HFFc6 (cell line): ENCODE data around the gene PTPRQ. TPM values are rescaled to one million over a fixed set of nuclear protein-coding genes. Genes with fewer than 3 reads are reported as not detected.

ENCODE experiments used
- DNase-seq: peaks from one replicate; pipeline ENCODE4 v3.0.0-alpha.2; 2018
- H3K27ac Mint-ChIP-seq: 2 replicates; pipeline ENCODE4 v1.8.0; 2020; ENCODE audit warnings: mild to moderate bottlenecking, mixed read lengths
- H3K27me3 Mint-ChIP-seq: 2 replicates; pipeline ENCODE4 v1.8.0; 2021; ENCODE audit warnings: mild to moderate bottlenecking, moderate library complexity, mixed read lengths; ENCODE audit not compliant: insufficient read depth
- H3K36me3 Mint-ChIP-seq: 2 replicates; pipeline ENCODE4 v1.8.0; 2021; ENCODE audit warnings: low read depth, mixed read lengths
- H3K4me1 Mint-ChIP-seq: 2 replicates; pipeline ENCODE4 v1.8.0; 2020; ENCODE audit warnings: low read depth, mixed read lengths
- H3K4me3 Mint-ChIP-seq: 2 replicates; pipeline ENCODE4 v1.8.0; 2020; ENCODE audit warnings: mild to moderate bottlenecking, moderate library complexity, mixed read lengths
- H3K9me3 Mint-ChIP-seq: 2 replicates; pipeline ENCODE4 v1.8.0; 2020; ENCODE audit warnings: mild to moderate bottlenecking, mixed read lengths
- total RNA-seq, 6 experiments: library from RNA; stranded (reverse); fragmentation: NEBNext Ultra II Directional; extraction: Animal tissue kit (Norgen Biotek cat#: 25700); gene quantifications; 2 replicates in 1 of 6; 3 replicates in 5 of 6; pipeline ENCODE4 v1.2.3, GENCODE V29; 2021
- TF ChIP-seq, protein P1 (sequence below): fragments of 200-600 bp; sonication (generic); IDR thresholded peaks from 2 replicates; pipeline ENCODE4 v1.5.0; 2021; ENCODE audit warnings: antibody characterized with exemption, mild to moderate bottlenecking

Gene PTPRQ
- total RNA-seq, 6 experiments from 2014 or later, result 2.6 to 4.1 (median 3.5) TPM

GRCh38 chr12:80491166-80491565 lies 47.1 kb downstream of the PTPRQ start:
- H3K27me3 Mint-ChIP-seq, result no peaks in the 10 kb centered on the region
- no peak overlapping the region for H3K27ac Mint-ChIP-seq
- TF ChIP-seq, protein P1, sequence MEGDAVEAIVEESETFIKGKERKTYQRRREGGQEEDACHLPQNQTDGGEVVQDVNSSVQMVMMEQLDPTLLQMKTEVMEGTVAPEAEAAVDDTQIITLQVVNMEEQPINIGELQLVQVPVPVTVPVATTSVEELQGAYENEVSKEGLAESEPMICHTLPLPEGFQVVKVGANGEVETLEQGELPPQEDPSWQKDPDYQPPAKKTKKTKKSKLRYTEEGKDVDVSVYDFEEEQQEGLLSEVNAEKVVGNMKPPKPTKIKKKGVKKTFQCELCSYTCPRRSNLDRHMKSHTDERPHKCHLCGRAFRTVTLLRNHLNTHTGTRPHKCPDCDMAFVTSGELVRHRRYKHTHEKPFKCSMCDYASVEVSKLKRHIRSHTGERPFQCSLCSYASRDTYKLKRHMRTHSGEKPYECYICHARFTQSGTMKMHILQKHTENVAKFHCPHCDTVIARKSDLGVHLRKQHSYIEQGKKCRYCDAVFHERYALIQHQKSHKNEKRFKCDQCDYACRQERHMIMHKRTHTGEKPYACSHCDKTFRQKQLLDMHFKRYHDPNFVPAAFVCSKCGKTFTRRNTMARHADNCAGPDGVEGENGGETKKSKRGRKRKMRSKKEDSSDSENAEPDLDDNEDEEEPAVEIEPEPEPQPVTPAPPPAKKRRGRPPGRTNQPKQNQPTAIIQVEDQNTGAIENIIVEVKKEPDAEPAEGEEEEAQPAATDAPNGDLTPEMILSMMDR, result no peak
- H3K9me3 Mint-ChIP-seq, result no peaks in the 10 kb centered on the region
- no peak for DNase-seq
- H3K4me1 Mint-ChIP-seq, result peaks cover 18% of the 10 kb centered on the region
- no peak overlapping the region for H3K4me3 Mint-ChIP-seq
- H3K36me3 Mint-ChIP-seq, result peaks cover 16% of the 10 kb centered on the region

- no peak for DNase-seq
- Mint-ChIP-seq H3K4me3 (no peak overlapping the region), H3K4me1 (peaks cover 18% of the 10 kb centered on the region)
Measured at GRCh38 chr12:80493466-80493865, 49.4 kb downstream of the PTPRQ start.

DNA sequence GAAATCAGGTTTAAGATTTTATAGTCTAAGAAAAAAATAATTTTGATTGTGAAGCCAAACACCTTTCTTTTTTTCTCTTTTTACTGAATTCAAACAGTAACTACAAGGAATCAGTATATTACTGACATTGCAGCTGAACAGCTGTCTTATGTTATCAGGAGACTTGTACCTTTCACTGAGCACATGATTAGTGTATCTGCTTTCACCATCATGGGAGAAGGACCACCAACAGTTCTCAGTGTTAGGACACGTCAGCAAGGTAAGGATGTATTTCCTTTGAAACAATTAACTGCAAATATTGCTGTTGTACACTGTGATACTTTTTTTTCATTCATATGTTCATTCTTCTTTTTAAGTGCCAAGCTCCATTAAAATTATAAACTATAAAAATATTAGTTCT lies 50.8 kb downstream of the PTPRQ start:
- DNase-seq, result no peak
- no peaks in the 10 kb centered on the region for H3K9me3 Mint-ChIP-seq
- H3K36me3 Mint-ChIP-seq, result peaks cover 8% of the 10 kb centered on the region
- no peaks in the 10 kb centered on the region for H3K27me3 Mint-ChIP-seq
- no peak overlapping the region for H3K27ac Mint-ChIP-seq
- TF ChIP-seq, protein P1, result no peak
- H3K4me3 Mint-ChIP-seq, result no peak overlapping the region
- H3K4me1 Mint-ChIP-seq, result peaks cover 16% of the 10 kb centered on the region

More at GRCh38 chr12:80493466-80493865, 49.4 kb downstream of the PTPRQ start:
- H3K27ac Mint-ChIP-seq, result no peak overlapping the region
- H3K27me3 Mint-ChIP-seq, result no peaks in the 10 kb centered on the region
- TF ChIP-seq, protein P1, result no peak
- no peaks in the 10 kb centered on the region for H3K9me3 Mint-ChIP-seq
- peaks cover 8% of the 10 kb centered on the region for H3K36me3 Mint-ChIP-seq

- no peaks in the 10 kb centered on the region for H3K9me3 Mint-ChIP-seq
- H3K4me3 Mint-ChIP-seq, result no peak overlapping the region
- H3K27ac Mint-ChIP-seq, result no peak overlapping the region
- no peaks in the 10 kb centered on the region for H3K4me1 Mint-ChIP-seq
- H3K27me3 Mint-ChIP-seq, result no peaks in the 10 kb centered on the region
- no peak for DNase-seq
- peaks cover 8% of the 10 kb centered on the region for H3K36me3 Mint-ChIP-seq
- TF ChIP-seq, protein P1, result no peak
Measured at GRCh38 chr12:80498059-80498728, 54.2 kb downstream of the PTPRQ start.

- DNase-seq, result no peak
- TF ChIP-seq, protein P1, result no peak
- Mint-ChIP-seq H3K27ac (no peak overlapping the region), H3K9me3 (peaks cover 7% of the 10 kb centered on the region), H3K4me3 (no peak overlapping the region), H3K27me3 (no peaks in the 10 kb centered on the region), H3K4me1 (peaks cover 27% of the 10 kb centered on the region), H3K36me3 (peaks cover 24% of the 10 kb centered on the region)
Measured at GRCh38 chr12:80504389-80505163, 60.5 kb downstream of the PTPRQ start.
